ENCODE data around the gene CDKN1C. TPM values are rescaled to one million over a fixed set of nuclear protein-coding genes. Genes with fewer than 3 reads are reported as not detected.

CDKN1C gene
- total RNA-seq, 1 donor from 2014 or later, result 9.5 TPM

- no peak overlapping the region for H3K4me3 ChIP-seq (ENCODE audit: low read depth, low read length)
- no peak for DNase-seq (ENCODE audit: low read depth)
- TF ChIP-seq, protein P1, sequence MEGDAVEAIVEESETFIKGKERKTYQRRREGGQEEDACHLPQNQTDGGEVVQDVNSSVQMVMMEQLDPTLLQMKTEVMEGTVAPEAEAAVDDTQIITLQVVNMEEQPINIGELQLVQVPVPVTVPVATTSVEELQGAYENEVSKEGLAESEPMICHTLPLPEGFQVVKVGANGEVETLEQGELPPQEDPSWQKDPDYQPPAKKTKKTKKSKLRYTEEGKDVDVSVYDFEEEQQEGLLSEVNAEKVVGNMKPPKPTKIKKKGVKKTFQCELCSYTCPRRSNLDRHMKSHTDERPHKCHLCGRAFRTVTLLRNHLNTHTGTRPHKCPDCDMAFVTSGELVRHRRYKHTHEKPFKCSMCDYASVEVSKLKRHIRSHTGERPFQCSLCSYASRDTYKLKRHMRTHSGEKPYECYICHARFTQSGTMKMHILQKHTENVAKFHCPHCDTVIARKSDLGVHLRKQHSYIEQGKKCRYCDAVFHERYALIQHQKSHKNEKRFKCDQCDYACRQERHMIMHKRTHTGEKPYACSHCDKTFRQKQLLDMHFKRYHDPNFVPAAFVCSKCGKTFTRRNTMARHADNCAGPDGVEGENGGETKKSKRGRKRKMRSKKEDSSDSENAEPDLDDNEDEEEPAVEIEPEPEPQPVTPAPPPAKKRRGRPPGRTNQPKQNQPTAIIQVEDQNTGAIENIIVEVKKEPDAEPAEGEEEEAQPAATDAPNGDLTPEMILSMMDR (IDR thresholded peaks at IDR 0.05; ENCODE audit: insufficient read depth, low read length, severe bottlenecking), result no peak
- no peaks in the 10 kb centered on the region for H3K36me3 ChIP-seq (ENCODE audit: control insufficient read depth, insufficient read depth, low read length)
- no peaks in the 10 kb centered on the region for H3K27me3 ChIP-seq (ENCODE audit: control insufficient read depth, insufficient read depth, low read length)
- no peak for FAIRE-seq
These were observed 30.7 kb upstream of the CDKN1C start for GRCh38 chr11:2916114-2916891.

DNA sequence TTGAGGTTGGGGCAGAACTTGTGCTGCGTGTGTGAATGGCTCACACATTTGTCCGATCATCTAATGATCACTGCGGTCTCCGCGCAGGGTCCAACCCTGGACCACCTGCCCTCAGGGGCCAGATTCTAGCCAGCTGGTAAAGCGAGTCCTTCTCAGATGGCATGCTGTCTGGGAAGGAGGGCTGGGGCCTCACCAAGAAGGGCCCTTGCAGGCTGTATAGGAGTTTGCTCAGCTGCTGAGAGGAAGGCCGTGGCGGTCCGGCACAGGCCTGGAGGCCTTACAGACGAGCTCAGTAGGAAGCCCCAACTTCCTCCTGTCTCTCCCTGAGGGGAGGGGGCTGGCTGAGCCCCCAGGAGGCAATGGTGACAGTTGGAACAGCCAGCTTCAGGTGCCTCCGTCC lies 29.9 kb upstream of the CDKN1C start:
- FAIRE-seq (peak; percentile 66), DNase-seq (ENCODE audit: low read depth) (no peak)
- Histone ChIP-seq H3K27me3 (ENCODE audit: control insufficient read depth, insufficient read depth, low read length) (no peaks in the 10 kb centered on the region), H3K36me3 (ENCODE audit: control insufficient read depth, insufficient read depth, low read length) (no peaks in the 10 kb centered on the region), H3K4me3 (ENCODE audit: low read depth, low read length) (no peak overlapping the region)
- TF ChIP-seq, protein P1 (IDR thresholded peaks at IDR 0.05; ENCODE audit: insufficient read depth, low read length, severe bottlenecking), result no peak

DNA sequence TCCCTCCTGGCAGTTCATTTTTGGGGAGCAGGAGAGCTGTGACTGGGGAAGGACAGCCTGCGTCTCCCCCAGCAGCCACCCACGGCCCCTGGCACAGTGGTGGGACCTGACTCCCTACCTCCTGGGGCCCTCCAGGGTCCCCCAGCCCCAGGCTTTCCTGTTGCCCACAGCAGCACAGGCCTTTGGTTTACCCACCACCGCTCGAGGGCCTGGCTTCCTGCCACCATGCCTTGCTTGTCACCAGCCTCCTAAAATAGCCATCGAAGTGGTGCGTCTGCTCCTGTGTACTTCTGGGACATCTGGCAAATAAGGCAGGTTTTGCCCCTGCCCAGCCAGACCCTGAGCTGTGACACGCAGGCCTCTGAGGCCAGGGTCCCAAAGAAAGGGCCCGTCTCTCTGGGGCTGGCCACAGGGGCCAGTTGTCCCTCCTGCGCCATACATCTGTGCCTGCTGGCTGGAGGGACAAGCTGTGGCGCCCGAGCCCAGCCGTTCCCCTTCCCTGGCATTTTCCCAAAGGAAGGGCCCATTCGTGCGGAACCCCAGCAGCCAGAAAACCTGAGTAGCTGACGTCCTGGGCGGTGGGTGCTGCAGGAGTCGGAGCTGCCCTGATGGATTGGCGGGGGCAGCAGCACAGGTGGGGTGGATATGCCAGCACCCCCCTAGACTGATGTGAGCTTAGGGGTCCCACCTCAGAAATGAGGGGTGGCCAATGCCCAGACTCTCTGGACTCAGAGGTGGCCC lies 29.1 kb upstream of the CDKN1C start:
- FAIRE-seq (no peak), DNase-seq (ENCODE audit: low read depth) (no peak)
- no peaks in the 10 kb centered on the region for H3K36me3 ChIP-seq (ENCODE audit: control insufficient read depth, insufficient read depth, low read length)
- TF ChIP-seq, protein P1 (IDR thresholded peaks at IDR 0.05; ENCODE audit: insufficient read depth, low read length, severe bottlenecking), result no peak
- no peak overlapping the region for H3K4me3 ChIP-seq (ENCODE audit: low read depth, low read length)
- H3K27me3 ChIP-seq (ENCODE audit: control insufficient read depth, insufficient read depth, low read length), result no peaks in the 10 kb centered on the region

- no peak for DNase-seq (ENCODE audit: low read depth)
These were observed 28.2 kb upstream of the CDKN1C start for GRCh38 chr11:2913776-2914175.

GRCh38 chr11:2913019-2913431 lies 27.4 kb upstream of the CDKN1C start:
- FAIRE-seq (no peak), DNase-seq (ENCODE audit: low read depth) (no peak)
- Histone ChIP-seq H3K4me3 (ENCODE audit: low read depth, low read length) (peak overlapping the region; percentile 2), H3K27me3 (ENCODE audit: control insufficient read depth, insufficient read depth, low read length) (no peaks in the 10 kb centered on the region), H3K36me3 (ENCODE audit: control insufficient read depth, insufficient read depth, low read length) (no peaks in the 10 kb centered on the region)
- TF ChIP-seq, protein P1 (IDR thresholded peaks at IDR 0.05; ENCODE audit: insufficient read depth, low read length, severe bottlenecking), result no peak

More at GRCh38 chr11:2913776-2914175, 28.2 kb upstream of the CDKN1C start:
- TF ChIP-seq, protein P1 (IDR thresholded peaks at IDR 0.05; ENCODE audit: insufficient read depth, low read length, severe bottlenecking), result no peak
- Histone ChIP-seq H3K4me3 (ENCODE audit: low read depth, low read length) (no peak overlapping the region), H3K36me3 (ENCODE audit: control insufficient read depth, insufficient read depth, low read length) (no peaks in the 10 kb centered on the region), H3K27me3 (ENCODE audit: control insufficient read depth, insufficient read depth, low read length) (no peaks in the 10 kb centered on the region)
- FAIRE-seq, result no peak

Data from bronchial epithelial cell (primary cell).